A549 (cell line): ENCODE results near the gene PRKAB2.
"Not testable (repeated sequence)": the region's sequence is repeated elsewhere in the genome, so short reads cannot be mapped to it uniquely, and the experiment has no call there.

Source experiments
- CBX2 ChIP-seq: fragments of 200-600 bp; sonication (generic); IDR thresholded peaks from 2 replicates; pipeline ENCODE4 v1.6.1; 2016; ENCODE audit warnings: low read depth, mild to moderate bottlenecking, borderline replicate concordance
- CEBPB ChIP-seq, 2 experiments: fragments of >200 bp in 1 of 2; sonication (Bioruptor Twin) in 1 of 2; formaldehyde crosslinking in 1 of 2; IDR thresholded peaks; 2 replicates each; pipeline ENCODE4 v1.6.1; 2012 to 2016
- CHD2 ChIP-seq: fragments of 150-350 bp; IDR thresholded peaks from 2 replicates; pipeline ENCODE4 v1.6.1; 2014; ENCODE audit warnings: low read length; ENCODE audit not compliant: partially characterized antibody
- EHF ChIP-seq: fragments of 250-450 bp; sonication (Bioruptor Pico); IDR thresholded peaks from 2 replicates; pipeline ENCODE4 v1.5.0; 2020; ENCODE audit warnings: mild to moderate bottlenecking
- EP300 ChIP-seq, 2 experiments: fragments of >200 bp; sonication (Bioruptor Twin); formaldehyde crosslinking; IDR thresholded peaks; 2 replicates in 1 of 2; 3 replicates in 1 of 2; pipeline ENCODE4 v1.6.1; 2016 to 2017
- MAZ ChIP-seq: fragments of 150-350 bp; IDR thresholded peaks from 2 replicates; pipeline ENCODE4 v1.6.1; 2014; ENCODE audit warnings: antibody characterized with exemption, low read depth, low read length, borderline replicate concordance
- MYC ChIP-seq: IDR thresholded peaks from 2 replicates; pipeline ENCODE4 v1.6.1; 2012; ENCODE audit warnings: mild to moderate bottlenecking, inconsistent platforms, low read length, improper control_type of control experiment, borderline replicate concordance
- NR3C1 ChIP-seq: fragments of >200 bp; sonication (Bioruptor Twin); formaldehyde crosslinking; IDR thresholded peaks from 3 replicates; pipeline ENCODE4 v1.6.1; 2017
- POLR2A ChIP-seq: IDR thresholded peaks from 2 replicates; pipeline ENCODE4 v1.6.1; 2012; ENCODE audit warnings: mild to moderate bottlenecking, low read length
- RCOR1 ChIP-seq: fragments of 150-350 bp; IDR thresholded peaks from 2 replicates; pipeline ENCODE4 v1.6.1; 2014; ENCODE audit warnings: antibody characterized with exemption, low read length, low read depth
- RFX5 ChIP-seq: fragments of 450-650 bp; IDR thresholded peaks from 2 replicates; pipeline ENCODE4 v1.7.1; 2014; ENCODE audit warnings: antibody characterized with exemption, mild to moderate bottlenecking, moderate library complexity
- ZSCAN20 ChIP-seq: fragments of 250-450 bp; sonication (Bioruptor Pico); IDR thresholded peaks from 2 replicates; pipeline ENCODE4 v1.8.0; 2022; ENCODE audit warnings: mild to moderate bottlenecking, moderate library complexity
- TF ChIP-seq, protein P1 (sequence below): fragments of >200 bp; sonication (Bioruptor Twin); formaldehyde crosslinking; IDR thresholded peaks from 3 replicates; pipeline ENCODE4 v1.5.1; 2016

DNA sequence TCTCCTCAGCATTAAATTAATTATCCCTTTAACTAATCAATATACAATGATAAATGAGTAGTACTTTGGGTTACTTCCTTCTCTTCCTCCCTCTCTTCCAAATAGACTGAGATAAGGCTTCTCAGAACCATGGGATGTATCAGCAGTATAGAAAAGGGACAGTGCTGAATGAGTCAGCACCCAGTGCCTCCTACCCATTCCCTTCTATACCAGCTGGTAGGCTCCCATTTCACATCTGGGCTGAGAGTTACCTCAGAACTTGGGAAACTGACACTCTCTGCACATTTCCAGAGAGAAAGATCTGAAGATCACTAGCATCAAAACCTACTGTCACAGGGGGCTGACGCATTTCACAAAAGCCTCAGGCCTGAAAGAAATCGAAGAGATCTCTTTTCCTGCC is 15.2 kb downstream of the PRKAB2 start:
- not testable (repeated sequence) for TF ChIP-seq MAZ; RFX5; RCOR1; POLR2A; ZSCAN20 (CRISPR knock-in tag); NR3C1; EHF (CRISPR knock-in tag); CHD2; EP300 (IDR thresholded peaks at IDR 0.05); MYC; CEBPB (IDR thresholded peaks at IDR 0.05); CBX2
- TF ChIP-seq, protein P1, sequence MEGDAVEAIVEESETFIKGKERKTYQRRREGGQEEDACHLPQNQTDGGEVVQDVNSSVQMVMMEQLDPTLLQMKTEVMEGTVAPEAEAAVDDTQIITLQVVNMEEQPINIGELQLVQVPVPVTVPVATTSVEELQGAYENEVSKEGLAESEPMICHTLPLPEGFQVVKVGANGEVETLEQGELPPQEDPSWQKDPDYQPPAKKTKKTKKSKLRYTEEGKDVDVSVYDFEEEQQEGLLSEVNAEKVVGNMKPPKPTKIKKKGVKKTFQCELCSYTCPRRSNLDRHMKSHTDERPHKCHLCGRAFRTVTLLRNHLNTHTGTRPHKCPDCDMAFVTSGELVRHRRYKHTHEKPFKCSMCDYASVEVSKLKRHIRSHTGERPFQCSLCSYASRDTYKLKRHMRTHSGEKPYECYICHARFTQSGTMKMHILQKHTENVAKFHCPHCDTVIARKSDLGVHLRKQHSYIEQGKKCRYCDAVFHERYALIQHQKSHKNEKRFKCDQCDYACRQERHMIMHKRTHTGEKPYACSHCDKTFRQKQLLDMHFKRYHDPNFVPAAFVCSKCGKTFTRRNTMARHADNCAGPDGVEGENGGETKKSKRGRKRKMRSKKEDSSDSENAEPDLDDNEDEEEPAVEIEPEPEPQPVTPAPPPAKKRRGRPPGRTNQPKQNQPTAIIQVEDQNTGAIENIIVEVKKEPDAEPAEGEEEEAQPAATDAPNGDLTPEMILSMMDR: not testable (repeated sequence)
